Measurements from ENCODE around the gene CSGALNACT2. TPM values are rescaled to one million over a fixed set of nuclear protein-coding genes. Genes with fewer than 3 reads are reported as not detected.

The CSGALNACT2 gene
- total RNA-seq, 1 experiment from 2014 or later = 10.0 TPM

- H3K36me3 Mint-ChIP-seq (ENCODE audit: insufficient read depth, unreplicated experiment) = no peaks in the 10 kb centered on the region
- no peak overlapping the region for H3K4me3 Mint-ChIP-seq (ENCODE audit: low read depth, unreplicated experiment)
- no peak for TF ChIP-seq CTCF (IDR thresholded peaks at IDR 0.05; ENCODE audit: unreplicated experiment)
- CTCF ChIA-PET = interaction anchor here (0.6 to 1.1 kb wide), 3 partner anchors 9 to 212 kb away, joined by 3 to 5 read pairs (median 4); no protein-coding TSS in a partner anchor
- intact Hi-C loops (cut with micrococcal nuclease; ENCODE audit: unreplicated experiment) = no loop called here
- H3K9me3 Mint-ChIP-seq (ENCODE audit: low read depth, unreplicated experiment) = no peaks in the 10 kb centered on the region
- no peak for DNase-seq
- BruUV-seq (replicated peaks) = no TSS peak
- peaks cover 61% of the 10 kb centered on the region for H3K27me3 Mint-ChIP-seq (ENCODE audit: unreplicated experiment)
- no peak overlapping the region for H3K27ac Mint-ChIP-seq (ENCODE audit: unreplicated experiment)
- no peaks in the 10 kb centered on the region for H3K4me1 Mint-ChIP-seq (ENCODE audit: low read depth, unreplicated experiment)
These were observed 17.9 kb upstream of the CSGALNACT2 start for GRCh38 chr10:43120116-43120928.

- CTCF ChIA-PET = interaction anchor here (1.0 to 1.1 kb wide), 2 partner anchors 10 to 18 kb away, joined by 4 to 5 read pairs; no protein-coding TSS in a partner anchor
These were observed 17.3 kb upstream of the CSGALNACT2 start for GRCh38 chr10:43120929-43121314.

GRCh38 chr10:43121444-43121843 is 16.8 kb upstream of the CSGALNACT2 start:
- intact Hi-C loops (cut with micrococcal nuclease; ENCODE audit: unreplicated experiment) = no loop called here
- CTCF ChIA-PET = interaction anchor here (1.0 kb wide), 1 partner anchor 10 kb away, joined by 4 read pairs; no protein-coding TSS in a partner anchor
- Mint-ChIP-seq H3K4me1 (ENCODE audit: low read depth, unreplicated experiment) (no peaks in the 10 kb centered on the region), H3K9me3 (ENCODE audit: low read depth, unreplicated experiment) (no peaks in the 10 kb centered on the region), H3K36me3 (ENCODE audit: insufficient read depth, unreplicated experiment) (no peaks in the 10 kb centered on the region), H3K27ac (ENCODE audit: unreplicated experiment) (no peak overlapping the region), H3K27me3 (ENCODE audit: unreplicated experiment) (peaks cover 72% of the 10 kb centered on the region), H3K4me3 (ENCODE audit: low read depth, unreplicated experiment) (no peak overlapping the region)
- no TSS peak for BruUV-seq (replicated peaks)
- DNase-seq = no peak
- TF ChIP-seq CTCF (IDR thresholded peaks at IDR 0.05; ENCODE audit: unreplicated experiment) = no peak

More at GRCh38 chr10:43120929-43121314, 17.3 kb upstream of the CSGALNACT2 start:
- BruUV-seq (replicated peaks) = no TSS peak
- DNase-seq = no peak
- Mint-ChIP-seq H3K36me3 (ENCODE audit: insufficient read depth, unreplicated experiment) (no peaks in the 10 kb centered on the region), H3K4me3 (ENCODE audit: low read depth, unreplicated experiment) (no peak overlapping the region), H3K9me3 (ENCODE audit: low read depth, unreplicated experiment) (no peaks in the 10 kb centered on the region), H3K4me1 (ENCODE audit: low read depth, unreplicated experiment) (no peaks in the 10 kb centered on the region), H3K27ac (ENCODE audit: unreplicated experiment) (no peak overlapping the region), H3K27me3 (ENCODE audit: unreplicated experiment) (peaks cover 67% of the 10 kb centered on the region)
- no peak for TF ChIP-seq CTCF (IDR thresholded peaks at IDR 0.05; ENCODE audit: unreplicated experiment)
- intact Hi-C loops (cut with micrococcal nuclease; ENCODE audit: unreplicated experiment) = no loop called here

- H3K27ac Mint-ChIP-seq (ENCODE audit: unreplicated experiment) = no peak overlapping the region
- BruUV-seq (replicated peaks) = no TSS peak
- H3K4me3 Mint-ChIP-seq (ENCODE audit: low read depth, unreplicated experiment) = no peak overlapping the region
- TF ChIP-seq CTCF (IDR thresholded peaks at IDR 0.05; ENCODE audit: unreplicated experiment) = no peak
- no peaks in the 10 kb centered on the region for H3K36me3 Mint-ChIP-seq (ENCODE audit: insufficient read depth, unreplicated experiment)
- no peaks in the 10 kb centered on the region for H3K4me1 Mint-ChIP-seq (ENCODE audit: low read depth, unreplicated experiment)
- H3K9me3 Mint-ChIP-seq (ENCODE audit: low read depth, unreplicated experiment) = no peaks in the 10 kb centered on the region
- peaks cover 76% of the 10 kb centered on the region for H3K27me3 Mint-ChIP-seq (ENCODE audit: unreplicated experiment)
- CTCF ChIA-PET = no interaction called here
- no peak for DNase-seq
- intact Hi-C loops (cut with micrococcal nuclease; ENCODE audit: unreplicated experiment) = no loop called here
These were observed 16.1 kb upstream of the CSGALNACT2 start for GRCh38 chr10:43122096-43122495.
